ENCODE data around the gene HOXC12. TPM values are rescaled to one million over a fixed set of nuclear protein-coding genes. Genes with fewer than 3 reads are reported as not detected.

The HOXC12 gene
- total RNA-seq, 1 donor, result not detected

GRCh38 chr12:53969588-53970259 lies 15.0 kb downstream of the HOXC12 start:
- no peak for DNase-seq (ENCODE audit: low read depth in 2 of 3, low spot score in 2 of 3)

GRCh38 chr12:53970451-53970850 lies 15.7 kb downstream of the HOXC12 start:
- DNase-seq (ENCODE audit: low read depth in 2 of 3, low spot score in 2 of 3), result no peak

GRCh38 chr12:53971129-53971528 lies 16.4 kb downstream of the HOXC12 start:
- no peak for DNase-seq (ENCODE audit: low read depth in 2 of 3, low spot score in 2 of 3)

GRCh38 chr12:53971686-53972085 lies 17.0 kb downstream of the HOXC12 start:
- DNase-seq (ENCODE audit: low read depth in 2 of 3, low spot score in 2 of 3), result no peak

- no peak for DNase-seq (ENCODE audit: low read depth in 2 of 3, low spot score in 2 of 3)
Measured at GRCh38 chr12:53972152-53972702, 17.5 kb downstream of the HOXC12 start.

- DNase-seq (ENCODE audit: low read depth in 2 of 3, low spot score in 2 of 3), result no peak
Measured at GRCh38 chr12:53972722-53973235, 18.1 kb downstream of the HOXC12 start, which contains the start of gene HOXC11. HOXC11 (plus strand) TSS chr12:53973126; CDS start chr12:53973242, 116 bp downstream.

GRCh38 chr12:53973236-53974042 lies 18.7 kb downstream of the HOXC12 start:
- no peak for DNase-seq (ENCODE audit: low read depth in 2 of 3, low spot score in 2 of 3)

GRCh38 chr12:53974084-53975063 lies 19.7 kb downstream of the HOXC12 start, which contains the start of gene HOTAIR:
HOTAIR (minus strand) TSS chr12:53974954.
- no peak for DNase-seq (ENCODE audit: low read depth in 2 of 3, low spot score in 2 of 3)

- DNase-seq (ENCODE audit: low read depth in 2 of 3, low spot score in 2 of 3), result no peak
Measured at GRCh38 chr12:53975064-53975471, 20.4 kb downstream of the HOXC12 start.

- DNase-seq (ENCODE audit: low read depth in 2 of 3, low spot score in 2 of 3), result no peak
Measured at GRCh38 chr12:53975479-53976152, 20.9 kb downstream of the HOXC12 start.

- DNase-seq (ENCODE audit: low read depth in 2 of 3, low spot score in 2 of 3), result no peak
Measured at GRCh38 chr12:53976172-53976822, 21.6 kb downstream of the HOXC12 start.

- no peak for DNase-seq (ENCODE audit: low read depth in 2 of 3, low spot score in 2 of 3)
Measured at GRCh38 chr12:53976823-53977595, 22.3 kb downstream of the HOXC12 start.

- no peak for DNase-seq (ENCODE audit: low read depth in 2 of 3, low spot score in 2 of 3)
Measured at GRCh38 chr12:53977596-53978445, 23.1 kb downstream of the HOXC12 start.

- no peak for DNase-seq (ENCODE audit: low read depth in 2 of 3, low spot score in 2 of 3)
Measured at GRCh38 chr12:53978477-53979356, 24.0 kb downstream of the HOXC12 start.

GRCh38 chr12:53980104-53980801 lies 25.6 kb downstream of the HOXC12 start:
- DNase-seq (ENCODE audit: low read depth in 2 of 3, low spot score in 2 of 3), result no peak
